ENCODE data around the gene NFIX.
A peak's percentile ranks its signal among the peaks of the same experiment; 100 is the strongest.

Gene NFIX

GRCh38 chr19:13101590-13102415, 106.5 kb downstream of the NFIX start:
- DNase-seq (ENCODE audit: low spot score): no peak
- in situ Hi-C loops (cut with MboI; ENCODE audit: low pct_unique_long_range_greater_than_20kb, low sequenced_read_pairs, unreplicated experiment): no loop called here

GRCh38 chr19:13102416-13102665, 107.1 kb downstream of the NFIX start:
- no peak for DNase-seq (ENCODE audit: low spot score)
- no peak for TF ChIP-seq CTCF (IDR thresholded peaks at IDR 0.05; ENCODE audit: extremely low read depth, insufficient read depth, missing control alignments)
- in situ Hi-C loops (cut with MboI; ENCODE audit: low pct_unique_long_range_greater_than_20kb, low sequenced_read_pairs, unreplicated experiment): no loop called here

More at GRCh38 chr19:13101590-13102415, 106.5 kb downstream of the NFIX start:
- no peak for TF ChIP-seq CTCF (IDR thresholded peaks at IDR 0.05; ENCODE audit: extremely low read depth, insufficient read depth, missing control alignments)

GRCh38 chr19:13102666-13103580, 107.6 kb downstream of the NFIX start, which contains the start of gene LYL1:
TSS of gene LYL1 (minus strand) at chr19:13102858. CDS start at chr19:13101171, 1,687 bp downstream.
- in situ Hi-C loops (cut with MboI; ENCODE audit: low pct_unique_long_range_greater_than_20kb, low sequenced_read_pairs, unreplicated experiment): no loop called here
- DNase-seq (ENCODE audit: low spot score): peak; percentile 83
- TF ChIP-seq CTCF (IDR thresholded peaks at IDR 0.05; ENCODE audit: extremely low read depth, insufficient read depth, missing control alignments): no peak

- DNase-seq (ENCODE audit: low spot score): no peak
These were observed 108.5 kb downstream of the NFIX start for GRCh38 chr19:13103581-13104359.

GRCh38 chr19:13104360-13104847, 109.1 kb downstream of the NFIX start:
- peak; percentile 88 for DNase-seq (ENCODE audit: low spot score)

More at GRCh38 chr19:13103581-13104359, 108.5 kb downstream of the NFIX start:
- no peak for TF ChIP-seq CTCF (IDR thresholded peaks at IDR 0.05; ENCODE audit: extremely low read depth, insufficient read depth, missing control alignments)
- in situ Hi-C loops (cut with MboI; ENCODE audit: low pct_unique_long_range_greater_than_20kb, low sequenced_read_pairs, unreplicated experiment): no loop called here

More at GRCh38 chr19:13104360-13104847, 109.1 kb downstream of the NFIX start:
- in situ Hi-C loops (cut with MboI; ENCODE audit: low pct_unique_long_range_greater_than_20kb, low sequenced_read_pairs, unreplicated experiment): no loop called here
- TF ChIP-seq CTCF (IDR thresholded peaks at IDR 0.05; ENCODE audit: extremely low read depth, insufficient read depth, missing control alignments): peak; percentile 92
